ENCODE results near the gene PRSS16. TPM values are rescaled to one million over a fixed set of nuclear protein-coding genes. Genes with fewer than 3 reads are reported as not detected.
A peak's percentile ranks its signal among the peaks of the same experiment; 100 is the strongest.

The PRSS16 gene
- total RNA-seq, 1 donor from 2014 or later, result 0.64 TPM

DNA sequence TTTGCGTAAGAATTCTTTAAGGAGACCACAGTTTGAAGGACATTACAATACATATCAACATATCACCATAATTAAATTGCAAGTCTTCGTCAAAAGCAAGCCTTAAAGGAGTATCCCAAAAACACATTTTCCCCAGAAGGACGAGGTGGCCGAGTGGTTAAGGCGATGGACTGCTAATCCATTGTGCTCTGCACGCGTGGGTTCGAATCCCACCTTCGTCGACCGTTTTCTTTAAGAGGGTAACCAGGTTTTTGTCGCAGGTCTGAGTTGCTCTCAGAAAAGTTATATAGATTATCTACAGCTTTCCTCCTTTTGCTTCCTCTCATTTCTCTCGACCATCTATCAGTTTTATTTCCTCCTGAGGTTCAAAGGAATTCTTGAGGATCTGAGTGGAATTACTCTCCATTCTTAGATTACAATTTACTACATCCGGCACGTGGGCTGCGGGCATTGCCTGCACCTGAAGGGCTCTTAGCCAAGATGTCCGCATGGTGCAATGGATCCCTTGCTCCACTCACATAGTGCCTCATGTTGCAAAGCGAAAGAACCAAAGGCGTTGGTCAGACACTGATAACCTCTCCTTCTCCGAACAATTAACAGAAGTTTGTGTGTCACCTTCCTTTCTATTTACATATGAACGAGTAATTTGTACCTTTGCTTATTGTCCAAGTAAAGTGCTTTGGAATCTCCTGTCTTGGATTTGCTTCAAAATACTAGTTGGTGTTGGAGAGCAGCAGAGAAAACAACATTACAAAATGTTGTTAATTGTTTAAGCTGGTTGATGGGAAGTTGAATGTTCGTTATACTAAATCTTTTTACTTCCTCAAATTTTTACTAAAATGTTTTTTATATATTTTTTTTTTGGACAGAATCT is 50.6 kb downstream of the PRSS16 start:
- peaks cover 8% of the 10 kb centered on the region for H3K4me1 Mint-ChIP-seq (ENCODE audit: low read depth, unreplicated experiment)
- peaks cover 23% of the 10 kb centered on the region for H3K27me3 Mint-ChIP-seq (ENCODE audit: unreplicated experiment)
- TF ChIP-seq, protein P1, sequence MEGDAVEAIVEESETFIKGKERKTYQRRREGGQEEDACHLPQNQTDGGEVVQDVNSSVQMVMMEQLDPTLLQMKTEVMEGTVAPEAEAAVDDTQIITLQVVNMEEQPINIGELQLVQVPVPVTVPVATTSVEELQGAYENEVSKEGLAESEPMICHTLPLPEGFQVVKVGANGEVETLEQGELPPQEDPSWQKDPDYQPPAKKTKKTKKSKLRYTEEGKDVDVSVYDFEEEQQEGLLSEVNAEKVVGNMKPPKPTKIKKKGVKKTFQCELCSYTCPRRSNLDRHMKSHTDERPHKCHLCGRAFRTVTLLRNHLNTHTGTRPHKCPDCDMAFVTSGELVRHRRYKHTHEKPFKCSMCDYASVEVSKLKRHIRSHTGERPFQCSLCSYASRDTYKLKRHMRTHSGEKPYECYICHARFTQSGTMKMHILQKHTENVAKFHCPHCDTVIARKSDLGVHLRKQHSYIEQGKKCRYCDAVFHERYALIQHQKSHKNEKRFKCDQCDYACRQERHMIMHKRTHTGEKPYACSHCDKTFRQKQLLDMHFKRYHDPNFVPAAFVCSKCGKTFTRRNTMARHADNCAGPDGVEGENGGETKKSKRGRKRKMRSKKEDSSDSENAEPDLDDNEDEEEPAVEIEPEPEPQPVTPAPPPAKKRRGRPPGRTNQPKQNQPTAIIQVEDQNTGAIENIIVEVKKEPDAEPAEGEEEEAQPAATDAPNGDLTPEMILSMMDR (IDR thresholded peaks at IDR 0.05; ENCODE audit: partially characterized antibody, unreplicated experiment), result no peak
- H3K9me3 Mint-ChIP-seq (ENCODE audit: unreplicated experiment), result peaks cover 31% of the 10 kb centered on the region
- peak overlapping the region; percentile 78 for H3K4me3 Mint-ChIP-seq (ENCODE audit: unreplicated experiment)
- H3K36me3 Mint-ChIP-seq (ENCODE audit: unreplicated experiment), result no peaks in the 10 kb centered on the region
- peak; percentile 38 for DNase-seq
- peak overlapping the region; percentile 49 for H3K27ac Mint-ChIP-seq (ENCODE audit: unreplicated experiment)

DNA sequence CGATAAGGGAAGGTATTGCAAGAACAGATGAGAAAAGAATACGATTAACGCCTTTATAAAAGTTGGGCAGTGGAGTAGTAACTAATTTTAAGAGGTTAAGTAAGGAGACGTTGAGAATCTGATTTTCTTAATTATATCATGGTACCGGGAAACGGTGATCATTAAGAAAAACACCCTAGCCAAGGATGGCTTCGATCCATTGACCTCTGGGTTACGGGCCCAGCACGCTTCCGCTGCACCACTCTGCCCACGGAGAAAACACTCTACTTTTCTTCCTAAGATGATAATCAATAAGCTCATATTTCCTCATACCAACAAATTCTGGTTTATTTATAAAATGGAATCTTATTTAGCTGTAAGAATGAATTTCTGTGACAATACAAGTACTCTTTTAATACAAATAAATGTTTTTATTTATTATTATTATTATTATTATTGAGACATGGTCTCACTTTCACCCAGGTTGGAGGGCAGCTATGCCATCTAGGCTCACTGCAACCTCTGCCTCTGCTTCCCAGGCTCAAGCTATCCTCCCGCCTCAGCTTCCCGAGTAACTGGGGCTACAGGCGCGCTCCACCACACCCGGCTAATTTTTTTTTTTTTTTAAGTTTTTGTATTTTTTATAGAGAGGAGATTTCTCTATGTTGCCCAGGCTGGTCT is 56.2 kb downstream of the PRSS16 start:
- Mint-ChIP-seq H3K27me3 (ENCODE audit: unreplicated experiment) (peaks cover 5% of the 10 kb centered on the region), H3K27ac (ENCODE audit: unreplicated experiment) (no peak overlapping the region), H3K36me3 (ENCODE audit: unreplicated experiment) (no peaks in the 10 kb centered on the region), H3K4me3 (ENCODE audit: unreplicated experiment) (no peak overlapping the region), H3K9me3 (ENCODE audit: unreplicated experiment) (peaks cover 2% of the 10 kb centered on the region), H3K4me1 (ENCODE audit: low read depth, unreplicated experiment) (no peaks in the 10 kb centered on the region)
- TF ChIP-seq, protein P1 (IDR thresholded peaks at IDR 0.05; ENCODE audit: partially characterized antibody, unreplicated experiment), result no peak
- no peak for DNase-seq

Other genes starting within 250 kb of the PRSS16 start
- gene POM121L2, start 64.6 kb downstream of the PRSS16 start, total RNA-seq (ENCODE audit: unreplicated experiment), result not detected
- 8.3 TPM for gene ZNF391, start 141.1 kb downstream of the PRSS16 start, total RNA-seq (ENCODE audit: unreplicated experiment)
- 10.8 TPM for gene ZNF184, start 225.4 kb downstream of the PRSS16 start, total RNA-seq (ENCODE audit: unreplicated experiment)